ENCODE results near the gene SYK.

The SYK gene

DNA sequence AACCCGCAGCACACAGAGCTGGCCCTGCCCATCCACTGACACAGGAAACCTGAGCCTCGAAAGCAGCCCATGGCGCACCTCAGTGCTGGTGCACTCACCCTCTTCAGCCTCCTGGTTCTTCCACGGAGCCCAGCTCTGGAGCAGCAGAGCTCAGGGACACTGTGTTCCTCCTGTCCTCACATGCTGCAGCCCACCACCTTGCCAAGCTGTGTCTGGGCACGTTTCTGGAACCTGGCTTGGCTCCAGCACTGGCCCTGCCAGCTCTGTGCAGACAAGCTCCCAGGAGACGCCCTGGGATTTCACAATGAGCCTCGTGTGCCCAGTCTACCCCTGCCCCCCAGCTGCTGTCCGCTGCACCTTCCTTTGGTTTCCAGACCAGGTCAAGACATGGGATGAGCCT lies 119.5 kb downstream of the SYK start:
- ChIA-PET CTCF (interaction anchor here (0.8 kb wide), 1 partner anchor 813 kb away, joined by 4 read pairs; no protein-coding TSS in a partner anchor), POLR2A (no interaction called here)
- Histone ChIP-seq H3K9me3 (ENCODE audit: control insufficient read depth, insufficient read depth, low read depth, low read length) (no peaks in the 10 kb centered on the region), H3K36me3 (ENCODE audit: control insufficient read depth in 2 of 2, insufficient read depth in 1 of 2, low read length in 2 of 2) (no peaks in the 10 kb centered on the region), H3K4me1 (ENCODE audit: control insufficient read depth, insufficient read depth, low read length) (no peaks in the 10 kb centered on the region), H3K27ac (ENCODE audit: extremely low read depth, low read depth, low read length) (no peak overlapping the region), H3K4me3 (ENCODE audit: low read depth, low read length) (no peak overlapping the region)
- TF ChIP-seq, protein P1, sequence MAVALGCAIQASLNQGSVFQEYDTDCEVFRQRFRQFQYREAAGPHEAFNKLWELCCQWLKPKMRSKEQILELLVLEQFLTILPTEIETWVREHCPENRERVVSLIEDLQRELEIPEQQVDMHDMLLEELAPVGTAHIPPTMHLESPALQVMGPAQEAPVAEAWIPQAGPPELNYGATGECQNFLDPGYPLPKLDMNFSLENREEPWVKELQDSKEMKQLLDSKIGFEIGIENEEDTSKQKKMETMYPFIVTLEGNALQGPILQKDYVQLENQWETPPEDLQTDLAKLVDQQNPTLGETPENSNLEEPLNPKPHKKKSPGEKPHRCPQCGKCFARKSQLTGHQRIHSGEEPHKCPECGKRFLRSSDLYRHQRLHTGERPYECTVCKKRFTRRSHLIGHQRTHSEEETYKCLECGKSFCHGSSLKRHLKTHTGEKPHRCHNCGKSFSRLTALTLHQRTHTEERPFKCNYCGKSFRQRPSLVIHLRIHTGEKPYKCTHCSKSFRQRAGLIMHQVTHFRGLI (tag by site-specific recombination; IDR thresholded peaks at IDR 0.05), result no peak
- TF ChIP-seq GLIS1 (tag by site-specific recombination; IDR thresholded peaks at IDR 0.05), result no peak
- TF ChIP-seq ZNF600 (tag by site-specific recombination; IDR thresholded peaks at IDR 0.05), result no peak
- TF ChIP-seq ZNF138 (tag by site-specific recombination; IDR thresholded peaks at IDR 0.05; ENCODE audit: borderline replicate concordance), result no peak
- TF ChIP-seq, protein P2, sequence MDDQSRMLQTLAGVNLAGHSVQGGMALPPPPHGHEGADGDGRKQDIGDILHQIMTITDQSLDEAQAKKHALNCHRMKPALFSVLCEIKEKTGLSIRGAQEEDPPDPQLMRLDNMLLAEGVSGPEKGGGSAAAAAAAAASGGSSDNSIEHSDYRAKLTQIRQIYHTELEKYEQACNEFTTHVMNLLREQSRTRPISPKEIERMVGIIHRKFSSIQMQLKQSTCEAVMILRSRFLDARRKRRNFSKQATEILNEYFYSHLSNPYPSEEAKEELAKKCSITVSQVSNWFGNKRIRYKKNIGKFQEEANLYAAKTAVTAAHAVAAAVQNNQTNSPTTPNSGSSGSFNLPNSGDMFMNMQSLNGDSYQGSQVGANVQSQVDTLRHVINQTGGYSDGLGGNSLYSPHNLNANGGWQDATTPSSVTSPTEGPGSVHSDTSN (CRISPR knock-in tag; IDR thresholded peaks at IDR 0.05), result no peak
- TF ChIP-seq, protein P3, sequence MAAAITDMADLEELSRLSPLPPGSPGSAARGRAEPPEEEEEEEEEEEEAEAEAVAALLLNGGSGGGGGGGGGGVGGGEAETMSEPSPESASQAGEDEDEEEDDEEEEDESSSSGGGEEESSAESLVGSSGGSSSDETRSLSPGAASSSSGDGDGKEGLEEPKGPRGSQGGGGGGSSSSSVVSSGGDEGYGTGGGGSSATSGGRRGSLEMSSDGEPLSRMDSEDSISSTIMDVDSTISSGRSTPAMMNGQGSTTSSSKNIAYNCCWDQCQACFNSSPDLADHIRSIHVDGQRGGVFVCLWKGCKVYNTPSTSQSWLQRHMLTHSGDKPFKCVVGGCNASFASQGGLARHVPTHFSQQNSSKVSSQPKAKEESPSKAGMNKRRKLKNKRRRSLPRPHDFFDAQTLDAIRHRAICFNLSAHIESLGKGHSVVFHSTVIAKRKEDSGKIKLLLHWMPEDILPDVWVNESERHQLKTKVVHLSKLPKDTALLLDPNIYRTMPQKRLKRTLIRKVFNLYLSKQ (tag by site-specific recombination; IDR thresholded peaks at IDR 0.05; ENCODE audit: borderline replicate concordance), result no peak
- no peak for TF ChIP-seq ZNF157 (tag by site-specific recombination; IDR thresholded peaks at IDR 0.05)
- no peak for TF ChIP-seq ZNF707 (tag by site-specific recombination; IDR thresholded peaks at IDR 0.05)
- no peak for TF ChIP-seq RBAK (tag by site-specific recombination; IDR thresholded peaks at IDR 0.05)
- TF ChIP-seq ZNF791 (tag by site-specific recombination; IDR thresholded peaks at IDR 0.05), result no peak

DNA sequence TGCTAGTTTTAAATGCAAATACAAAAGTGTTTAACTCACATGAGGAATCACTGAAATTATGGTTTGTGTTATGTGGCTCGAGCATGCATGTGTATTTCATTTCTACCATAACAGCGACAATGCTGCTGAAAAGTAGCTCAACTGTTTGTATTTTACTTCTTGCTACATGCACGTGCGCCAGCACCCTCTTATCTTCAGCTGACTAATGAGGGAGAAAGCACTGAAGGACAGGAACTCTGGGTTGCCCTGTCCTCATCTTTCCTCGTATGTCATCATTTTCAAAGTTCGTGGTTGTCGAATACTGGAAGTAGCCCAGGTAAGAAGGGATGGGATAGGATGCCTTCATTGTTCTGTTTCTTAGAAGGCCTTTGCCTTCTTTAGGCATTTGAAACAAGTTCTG lies 120.3 kb downstream of the SYK start:
- H3K4me1 ChIP-seq (ENCODE audit: control insufficient read depth, insufficient read depth, low read length), result no peaks in the 10 kb centered on the region

DNA sequence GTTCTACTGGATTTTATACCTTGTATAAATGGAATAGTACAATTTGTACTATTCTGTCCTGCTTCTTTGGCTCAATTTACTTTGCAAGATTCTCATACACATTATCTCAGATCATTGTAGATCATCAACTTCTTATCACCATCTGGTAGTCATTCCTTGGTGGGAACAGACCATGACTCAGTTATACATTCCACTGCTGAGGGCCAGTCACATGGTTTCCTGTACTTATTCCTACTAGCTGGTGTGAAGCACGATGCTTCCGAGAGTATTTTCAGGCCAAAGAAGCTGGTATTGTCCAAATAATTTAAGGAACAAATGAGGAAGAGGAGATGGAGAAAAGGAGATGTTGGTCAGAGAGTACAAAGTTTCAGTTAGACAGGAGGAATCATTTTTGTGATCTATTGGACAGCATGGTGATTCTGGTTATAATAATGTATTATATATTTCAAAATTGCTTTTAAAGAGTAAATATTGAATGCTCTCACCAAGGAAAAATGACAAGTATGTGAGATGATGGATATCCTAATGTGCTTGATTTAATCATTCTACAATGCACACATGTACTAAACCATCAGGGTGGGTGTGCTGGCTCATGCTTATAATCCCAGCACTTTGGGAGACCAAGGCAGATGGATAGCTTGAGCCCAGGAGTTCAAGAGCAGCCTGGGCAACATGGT lies 124.1 kb downstream of the SYK start:
- POLR2A ChIA-PET, result no interaction called here
- H3K4me1 ChIP-seq (ENCODE audit: control insufficient read depth, insufficient read depth, low read length), result no peaks in the 10 kb centered on the region
- H3K9me3 ChIP-seq (ENCODE audit: control insufficient read depth, insufficient read depth, low read depth, low read length), result no peaks in the 10 kb centered on the region
- H3K27ac ChIP-seq (ENCODE audit: extremely low read depth, low read depth, low read length), result no peak overlapping the region
- CTCF ChIA-PET, result interaction anchor here (0.7 kb wide), 1 partner anchor 10 kb away, joined by 3 read pairs; no protein-coding TSS in a partner anchor
- no peaks in the 10 kb centered on the region for H3K36me3 ChIP-seq (ENCODE audit: control insufficient read depth in 2 of 2, insufficient read depth in 1 of 2, low read length in 2 of 2)
- no peak overlapping the region for H3K4me3 ChIP-seq (ENCODE audit: low read depth, low read length)
- TF ChIP-seq SALL2 (tag by site-specific recombination; IDR thresholded peaks at IDR 0.05; ENCODE audit: borderline replicate concordance), result no peak
- no peak for TF ChIP-seq OSR2 (tag by site-specific recombination; IDR thresholded peaks at IDR 0.05)
- no peak for TF ChIP-seq ZNF48 (tag by site-specific recombination; IDR thresholded peaks at IDR 0.05)
- TF ChIP-seq ZFP3 (tag by site-specific recombination; IDR thresholded peaks at IDR 0.05; ENCODE audit: low read depth), result no peak
- TF ChIP-seq ZNF776 (tag by site-specific recombination; IDR thresholded peaks at IDR 0.05; ENCODE audit: borderline replicate concordance), result no peak
- TF ChIP-seq MYNN (tag by site-specific recombination; IDR thresholded peaks at IDR 0.05; ENCODE audit: borderline replicate concordance), result no peak
- TF ChIP-seq, protein P4, sequence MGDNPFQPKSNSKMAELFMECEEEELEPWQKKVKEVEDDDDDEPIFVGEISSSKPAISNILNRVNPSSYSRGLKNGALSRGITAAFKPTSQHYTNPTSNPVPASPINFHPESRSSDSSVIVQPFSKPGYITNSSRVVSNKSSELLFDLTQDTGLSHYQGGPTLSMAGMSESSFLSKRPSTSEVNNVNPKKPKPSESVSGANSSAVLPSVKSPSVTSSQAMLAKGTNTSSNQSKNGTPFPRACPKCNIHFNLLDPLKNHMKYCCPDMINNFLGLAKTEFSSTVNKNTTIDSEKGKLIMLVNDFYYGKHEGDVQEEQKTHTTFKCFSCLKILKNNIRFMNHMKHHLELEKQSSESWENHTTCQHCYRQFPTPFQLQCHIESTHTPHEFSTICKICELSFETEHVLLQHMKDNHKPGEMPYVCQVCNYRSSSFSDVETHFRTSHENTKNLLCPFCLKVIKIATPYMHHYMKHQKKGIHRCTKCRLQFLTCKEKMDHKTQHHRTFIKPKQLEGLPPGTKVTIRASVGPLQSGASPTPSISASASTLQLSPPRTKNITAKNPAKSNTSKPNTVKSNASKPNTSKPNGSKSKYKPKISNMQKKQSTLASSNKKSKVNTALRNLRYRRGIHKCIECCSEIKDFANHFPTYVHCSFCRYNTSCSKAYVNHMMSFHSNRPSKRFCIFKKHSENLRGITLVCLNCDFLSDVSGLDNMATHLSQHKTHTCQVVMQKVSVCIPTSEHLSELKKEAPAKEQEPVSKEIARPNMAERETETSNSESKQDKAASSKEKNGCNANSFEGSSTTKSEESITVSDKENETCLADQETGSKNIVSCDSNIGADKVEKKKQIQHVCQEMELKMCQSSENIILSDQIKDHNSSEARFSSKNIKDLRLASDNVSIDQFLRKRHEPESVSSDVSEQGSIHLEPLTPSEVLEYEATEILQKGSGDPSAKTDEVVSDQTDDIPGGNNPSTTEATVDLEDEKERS (tag by site-specific recombination; IDR thresholded peaks at IDR 0.05), result no peak

More for the DNA sequence above, 120.3 kb downstream of the SYK start:
- no peak for TF ChIP-seq OSR2 (tag by site-specific recombination; IDR thresholded peaks at IDR 0.05)
- TF ChIP-seq ZSCAN30 (tag by site-specific recombination; IDR thresholded peaks at IDR 0.05), result no peak
- no peak for TF ChIP-seq OVOL3 (tag by site-specific recombination; IDR thresholded peaks at IDR 0.05)
- no peak for TF ChIP-seq ZNF211 (tag by site-specific recombination; IDR thresholded peaks at IDR 0.05; ENCODE audit: low read depth)
- TF ChIP-seq ZNF514 (tag by site-specific recombination; IDR thresholded peaks at IDR 0.05), result no peak
- TF ChIP-seq ZNF544 (tag by site-specific recombination; IDR thresholded peaks at IDR 0.05), result no peak
- TF ChIP-seq ZSCAN23 (tag by site-specific recombination; IDR thresholded peaks at IDR 0.05), result no peak
- TF ChIP-seq KLF8 (tag by site-specific recombination; IDR thresholded peaks at IDR 0.05), result no peak
- TF ChIP-seq YY1 (tag by site-specific recombination; IDR thresholded peaks at IDR 0.05), result no peak
- TF ChIP-seq, protein P5, sequence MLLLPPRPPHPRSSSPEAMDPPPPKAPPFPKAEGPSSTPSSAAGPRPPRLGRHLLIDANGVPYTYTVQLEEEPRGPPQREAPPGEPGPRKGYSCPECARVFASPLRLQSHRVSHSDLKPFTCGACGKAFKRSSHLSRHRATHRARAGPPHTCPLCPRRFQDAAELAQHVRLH (tag by site-specific recombination; IDR thresholded peaks at IDR 0.05), result no peak
- TF ChIP-seq, protein P2 (CRISPR knock-in tag; IDR thresholded peaks at IDR 0.05), result no peak
- ChIA-PET CTCF (interaction anchor here (0.7 to 1.1 kb wide), 2 partner anchors 505 to 758 kb away, joined by 3 read pairs; no protein-coding TSS in a partner anchor), POLR2A (no interaction called here)
- H3K9me3 ChIP-seq (ENCODE audit: control insufficient read depth, insufficient read depth, low read depth, low read length), result no peaks in the 10 kb centered on the region
- H3K4me3 ChIP-seq (ENCODE audit: low read depth, low read length), result no peak overlapping the region
- no peak overlapping the region for H3K27ac ChIP-seq (ENCODE audit: extremely low read depth, low read depth, low read length)
- no peaks in the 10 kb centered on the region for H3K36me3 ChIP-seq (ENCODE audit: control insufficient read depth in 2 of 2, insufficient read depth in 1 of 2, low read length in 2 of 2)

All from HEK293 (cell line).